ENCODE data around the gene MAP2K3.

Gene MAP2K3

GRCh38 chr17:21361020-21361809 is 76.7 kb downstream of the MAP2K3 start:
- no peak overlapping the region for H3K27ac ChIP-seq
- TF ChIP-seq CTCF (IDR thresholded peaks at IDR 0.05), result no peak
- H3K27me3 ChIP-seq (ENCODE audit: control insufficient read depth, insufficient read depth, low read length), result no peaks in the 10 kb centered on the region
- no peaks in the 10 kb centered on the region for H3K4me1 ChIP-seq
- H3K79me2 ChIP-seq, result no peaks in the 10 kb centered on the region
- no peak overlapping the region for H2AFZ ChIP-seq
- H3K9ac ChIP-seq, result no peak overlapping the region
- H3K4me2 ChIP-seq (ENCODE audit: low read length), result no peak overlapping the region
- H3K36me3 ChIP-seq (ENCODE audit: control insufficient read depth, insufficient read depth, low read length), result no peaks in the 10 kb centered on the region
- no peak overlapping the region for H3K4me3 ChIP-seq (ENCODE audit: low read depth, low read length)
- H3K9me3 ChIP-seq (ENCODE audit: control insufficient read depth, low read length), result no peaks in the 10 kb centered on the region

GRCh38 chr17:21362331-21362931 is 77.9 kb downstream of the MAP2K3 start:
- Histone ChIP-seq H3K4me3 (ENCODE audit: low read depth, low read length) (no peak overlapping the region), H3K79me2 (no peaks in the 10 kb centered on the region), H2AFZ (no peak overlapping the region), H3K9me3 (ENCODE audit: control insufficient read depth, low read length) (no peaks in the 10 kb centered on the region), H3K4me1 (no peaks in the 10 kb centered on the region), H3K4me2 (ENCODE audit: low read length) (no peak overlapping the region), H3K36me3 (ENCODE audit: control insufficient read depth, insufficient read depth, low read length) (no peaks in the 10 kb centered on the region), H3K9ac (no peak overlapping the region), H3K27ac (no peak overlapping the region), H3K27me3 (ENCODE audit: control insufficient read depth, insufficient read depth, low read length) (no peaks in the 10 kb centered on the region)
- no peak for TF ChIP-seq CTCF (IDR thresholded peaks at IDR 0.05)

- Histone ChIP-seq H3K36me3 (ENCODE audit: control insufficient read depth, insufficient read depth, low read length) (no peaks in the 10 kb centered on the region), H3K79me2 (no peaks in the 10 kb centered on the region)
- no peak for TF ChIP-seq CTCF (IDR thresholded peaks at IDR 0.05)
Observed at GRCh38 chr17:21363776-21364642, 79.5 kb downstream of the MAP2K3 start.

More at GRCh38 chr17:21363776-21364642, 79.5 kb downstream of the MAP2K3 start:
- Histone ChIP-seq H3K4me3 (ENCODE audit: low read depth, low read length) (no peak overlapping the region), H3K27me3 (ENCODE audit: control insufficient read depth, insufficient read depth, low read length) (no peaks in the 10 kb centered on the region), H3K9me3 (ENCODE audit: control insufficient read depth, low read length) (no peaks in the 10 kb centered on the region), H2AFZ (no peak overlapping the region), H3K4me2 (ENCODE audit: low read length) (no peak overlapping the region), H3K27ac (no peak overlapping the region), H3K9ac (no peak overlapping the region), H3K4me1 (no peaks in the 10 kb centered on the region)
